ENCODE measurements around the gene CCL22. TPM values are rescaled to one million over a fixed set of nuclear protein-coding genes. Genes with fewer than 3 reads are reported as not detected.
A peak's percentile ranks its signal among the peaks of the same experiment; 100 is the strongest.
"Not testable (repeated sequence)": the region's sequence is repeated elsewhere in the genome, so short reads cannot be mapped to it uniquely, and the experiment has no call there.

CCL22 gene
- total RNA-seq, 1 donor from 2014 or later: not detected

GRCh38 chr16:57341441-57342303 lies 16.9 kb upstream of the CCL22 start:
- Histone ChIP-seq H3K36me3 (ENCODE audit: control insufficient read depth, insufficient read depth, low read length) (no peaks in the 10 kb centered on the region), H3K27me3 (ENCODE audit: control insufficient read depth, insufficient read depth, low read length) (no peaks in the 10 kb centered on the region), H3K4me3 (ENCODE audit: low read depth, low read length) (no peak overlapping the region)
- TF ChIP-seq CTCF (IDR thresholded peaks at IDR 0.05; ENCODE audit: insufficient read depth, low read length, poor library complexity, severe bottlenecking): no peak
- peak; percentile 94 for DNase-seq (ENCODE audit: low read depth)

- not testable (repeated sequence) for H3K36me3 ChIP-seq (ENCODE audit: control insufficient read depth, insufficient read depth, low read length); H3K27me3 ChIP-seq (ENCODE audit: control insufficient read depth, insufficient read depth, low read length); DNase-seq (ENCODE audit: low read depth); H3K4me3 ChIP-seq (ENCODE audit: low read depth, low read length)
Observed at GRCh38 chr16:57342606-57343005, 16.0 kb upstream of the CCL22 start.

- DNase-seq (ENCODE audit: low read depth): no peak
- H3K4me3 ChIP-seq (ENCODE audit: low read depth, low read length): no peak overlapping the region
- TF ChIP-seq CTCF (IDR thresholded peaks at IDR 0.05; ENCODE audit: insufficient read depth, low read length, poor library complexity, severe bottlenecking): no peak
- H3K36me3 ChIP-seq (ENCODE audit: control insufficient read depth, insufficient read depth, low read length): no peaks in the 10 kb centered on the region
- peaks cover 5% of the 10 kb centered on the region for H3K27me3 ChIP-seq (ENCODE audit: control insufficient read depth, insufficient read depth, low read length)
Observed at GRCh38 chr16:57343221-57343620, 15.4 kb upstream of the CCL22 start.

GRCh38 chr16:57344094-57344493 lies 14.5 kb upstream of the CCL22 start:
- H3K4me3 ChIP-seq (ENCODE audit: low read depth, low read length); DNase-seq (ENCODE audit: low read depth); H3K27me3 ChIP-seq (ENCODE audit: control insufficient read depth, insufficient read depth, low read length); H3K36me3 ChIP-seq (ENCODE audit: control insufficient read depth, insufficient read depth, low read length): not testable (repeated sequence)

GRCh38 chr16:57345021-57345420 lies 13.6 kb upstream of the CCL22 start:
- TF ChIP-seq CTCF (IDR thresholded peaks at IDR 0.05; ENCODE audit: insufficient read depth, low read length, poor library complexity, severe bottlenecking): no peak
- no peak for DNase-seq (ENCODE audit: low read depth)
- Histone ChIP-seq H3K4me3 (ENCODE audit: low read depth, low read length) (no peak overlapping the region), H3K36me3 (ENCODE audit: control insufficient read depth, insufficient read depth, low read length) (no peaks in the 10 kb centered on the region), H3K27me3 (ENCODE audit: control insufficient read depth, insufficient read depth, low read length) (peaks cover 5% of the 10 kb centered on the region)

GRCh38 chr16:57345666-57346204 lies 12.8 kb upstream of the CCL22 start:
- Histone ChIP-seq H3K27me3 (ENCODE audit: control insufficient read depth, insufficient read depth, low read length) (peaks cover 5% of the 10 kb centered on the region), H3K36me3 (ENCODE audit: control insufficient read depth, insufficient read depth, low read length) (no peaks in the 10 kb centered on the region), H3K4me3 (ENCODE audit: low read depth, low read length) (no peak overlapping the region)
- no peak for TF ChIP-seq CTCF (IDR thresholded peaks at IDR 0.05; ENCODE audit: insufficient read depth, low read length, poor library complexity, severe bottlenecking)
- no peak for DNase-seq (ENCODE audit: low read depth)

- Histone ChIP-seq H3K36me3 (ENCODE audit: control insufficient read depth, insufficient read depth, low read length) (no peaks in the 10 kb centered on the region), H3K4me3 (ENCODE audit: low read depth, low read length) (no peak overlapping the region), H3K27me3 (ENCODE audit: control insufficient read depth, insufficient read depth, low read length) (peaks cover 5% of the 10 kb centered on the region)
- no peak for DNase-seq (ENCODE audit: low read depth)
- TF ChIP-seq CTCF (IDR thresholded peaks at IDR 0.05; ENCODE audit: insufficient read depth, low read length, poor library complexity, severe bottlenecking): no peak
Observed at GRCh38 chr16:57347858-57348257, 10.7 kb upstream of the CCL22 start.
